Occipital lobe (tissue), 2 donors: ENCODE data around the gene LMOD2. TPM values are rescaled to one million over a fixed set of nuclear protein-coding genes. Genes with fewer than 3 reads are reported as not detected.

ENCODE experiments used
- DNase-seq: peaks from one replicate; lab custom pipeline; 2025; lab: John Stamatoyannopoulos, UW
- total RNA-seq: library from RNA; depleted of rRNA; stranded (reverse); fragments of >200 nt; gene quantifications from one replicate; pipeline ENCODE4 v1.2.3, GENCODE V29; 2014

Gene LMOD2
- total RNA-seq, 1 donor from 2014 or later = not detected

DNA sequence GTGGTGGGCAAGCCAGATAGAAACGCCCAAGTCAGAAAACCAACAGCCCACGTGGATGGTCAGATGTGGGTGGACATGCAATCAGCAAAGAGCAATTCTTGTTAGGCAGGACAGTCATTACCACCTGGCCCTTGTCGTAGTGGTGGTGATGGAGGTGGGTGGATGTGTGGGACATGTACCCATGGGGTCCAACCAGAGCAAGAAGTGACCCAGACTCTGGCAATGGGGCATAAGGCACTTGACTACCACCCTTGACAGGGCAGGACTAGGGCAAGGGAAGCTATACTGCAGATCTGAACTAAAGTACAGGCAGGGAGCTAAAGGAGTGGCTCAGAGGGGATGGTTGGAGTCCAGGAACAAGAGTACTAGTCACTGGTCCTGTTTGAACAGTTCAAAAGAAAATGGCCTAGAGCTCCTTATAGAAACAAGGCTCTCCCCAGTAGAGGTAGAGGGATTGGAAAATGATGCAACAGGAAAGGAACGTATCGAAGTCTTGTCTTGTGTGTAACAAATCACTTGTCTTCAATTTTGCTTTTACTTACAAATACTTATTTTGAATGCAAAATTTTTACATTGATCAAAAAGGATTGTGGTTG is 17.6 kb downstream of the LMOD2 start:
- no peak for DNase-seq

DNA sequence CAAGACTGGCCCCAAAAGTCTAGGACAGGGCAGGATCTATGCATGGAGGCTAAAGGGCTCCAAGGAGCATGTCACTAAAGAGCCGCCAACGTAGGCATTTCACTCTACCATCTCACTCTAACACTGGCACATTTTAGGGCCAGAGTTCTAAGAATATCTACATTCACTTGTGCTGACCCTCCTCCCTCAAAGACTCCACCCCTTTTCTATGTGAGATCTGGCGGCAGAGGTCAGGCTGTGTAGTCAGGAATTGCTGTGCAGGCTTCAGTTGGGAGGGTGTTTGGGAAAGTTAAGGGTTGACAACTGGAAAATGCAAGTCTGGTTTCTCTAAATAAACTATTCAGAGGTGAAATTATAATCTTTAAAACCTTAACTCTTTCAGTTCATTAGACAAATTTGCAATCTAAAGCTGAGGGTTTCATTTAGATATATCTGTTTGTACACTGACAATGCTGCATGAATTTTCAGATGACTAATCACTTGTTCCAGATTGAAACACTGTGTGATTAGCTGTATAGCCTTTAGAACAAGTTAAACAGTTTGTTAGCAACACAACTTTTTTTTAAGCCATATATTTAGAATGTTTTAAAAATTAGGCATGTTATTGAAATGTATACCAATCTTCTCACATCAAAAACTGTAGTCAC is 18.2 kb downstream of the LMOD2 start:
- no peak for DNase-seq

DNA sequence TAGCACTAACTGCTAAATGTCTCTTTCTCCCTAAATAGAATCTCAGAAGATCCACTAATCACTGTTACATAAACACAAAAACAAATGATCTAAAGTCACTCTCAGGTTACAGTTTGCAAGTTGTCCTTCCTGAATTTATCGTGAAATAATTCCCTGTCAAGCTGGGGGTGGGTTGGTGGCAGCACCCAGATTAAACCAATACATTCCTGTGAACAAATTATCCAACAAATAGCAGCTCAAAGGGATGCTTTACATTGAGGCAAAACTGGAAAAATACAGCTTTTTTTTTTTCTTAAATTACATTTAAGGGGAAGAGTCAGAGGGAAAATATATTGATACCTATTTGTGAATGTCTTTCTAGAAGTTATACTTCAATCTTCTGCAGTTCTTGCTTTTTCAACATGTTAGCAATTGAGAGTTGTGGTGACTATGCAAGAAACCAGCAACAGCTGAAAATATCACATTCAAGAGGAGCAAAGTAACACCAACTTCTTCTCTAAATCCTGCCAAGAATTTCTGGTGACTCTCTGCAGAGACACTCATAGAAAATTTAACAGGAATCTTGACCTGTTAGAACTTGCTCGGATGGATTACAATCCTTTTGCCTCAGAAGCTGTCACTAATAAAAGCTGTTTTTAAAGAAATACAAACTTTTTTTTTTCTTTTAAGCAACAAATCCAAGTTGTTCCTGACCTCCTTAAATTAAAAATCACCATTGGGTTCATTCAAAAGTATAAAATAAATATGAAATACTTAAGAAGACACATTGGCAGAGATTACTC is 18.9 kb downstream of the LMOD2 start:
- DNase-seq = no peak

DNA sequence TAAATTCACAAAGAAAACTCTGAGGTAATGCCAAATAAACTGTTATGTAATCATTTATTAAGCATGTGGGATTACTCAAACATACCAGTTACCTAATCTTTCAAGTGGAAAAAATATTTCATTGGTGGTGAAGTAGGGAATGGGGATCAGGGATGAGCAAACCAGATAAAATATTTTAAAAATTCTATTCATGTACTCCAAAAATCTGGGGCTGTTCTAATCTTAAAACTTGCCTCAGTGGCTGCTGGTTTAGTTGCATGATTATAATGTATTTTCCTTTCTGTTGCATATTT is 19.5 kb downstream of the LMOD2 start:
- no peak for DNase-seq

DNA sequence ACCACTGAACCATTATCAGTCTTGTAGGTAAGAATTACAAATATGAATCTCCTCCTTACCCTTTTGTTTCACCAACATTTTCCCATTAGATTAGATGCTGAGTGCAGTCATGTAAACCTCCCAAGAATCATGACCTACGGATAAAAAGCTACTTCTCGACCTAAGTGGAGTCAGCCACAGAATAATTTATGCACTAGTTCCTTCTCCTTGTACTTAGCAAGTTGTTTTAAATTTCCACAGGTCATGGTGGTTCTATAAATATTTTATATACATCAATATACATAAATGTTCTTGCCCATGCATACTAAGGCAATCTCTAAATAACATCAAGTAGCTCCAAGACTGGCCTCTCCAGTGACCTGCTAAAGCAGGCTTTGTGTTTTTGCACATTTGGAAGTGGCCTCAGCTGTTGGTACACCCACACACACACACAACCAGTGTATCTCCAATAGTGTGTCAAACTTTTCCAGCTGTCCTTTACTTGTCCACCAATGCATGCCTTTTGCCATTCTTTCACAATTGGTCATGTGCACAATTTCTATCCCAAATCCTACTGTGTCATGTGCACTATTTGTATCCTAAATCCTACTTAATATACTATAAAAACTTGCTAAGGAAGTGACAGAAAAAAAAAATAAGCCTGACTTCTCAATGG is 21.5 kb downstream of the LMOD2 start:
- no peak for DNase-seq

DNA sequence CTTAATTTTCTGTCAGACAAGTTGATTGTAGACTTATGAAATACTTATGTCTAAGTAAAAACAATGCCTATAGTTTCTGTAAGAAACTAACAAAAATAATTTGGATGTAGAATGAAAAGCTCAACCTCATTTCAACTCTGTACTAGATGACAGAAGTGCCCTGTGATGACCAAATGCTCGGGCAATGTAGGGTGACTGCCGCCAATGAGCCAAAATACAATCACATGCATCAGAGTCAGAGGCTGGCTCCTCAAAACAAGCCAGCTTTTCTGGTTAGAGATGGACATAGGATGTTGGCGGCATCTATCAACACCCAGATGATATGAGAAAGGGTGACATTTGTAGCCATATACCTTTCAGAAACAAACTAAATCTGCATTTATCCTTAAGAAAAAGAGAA is 23.9 kb downstream of the LMOD2 start:
- no peak for DNase-seq

DNA sequence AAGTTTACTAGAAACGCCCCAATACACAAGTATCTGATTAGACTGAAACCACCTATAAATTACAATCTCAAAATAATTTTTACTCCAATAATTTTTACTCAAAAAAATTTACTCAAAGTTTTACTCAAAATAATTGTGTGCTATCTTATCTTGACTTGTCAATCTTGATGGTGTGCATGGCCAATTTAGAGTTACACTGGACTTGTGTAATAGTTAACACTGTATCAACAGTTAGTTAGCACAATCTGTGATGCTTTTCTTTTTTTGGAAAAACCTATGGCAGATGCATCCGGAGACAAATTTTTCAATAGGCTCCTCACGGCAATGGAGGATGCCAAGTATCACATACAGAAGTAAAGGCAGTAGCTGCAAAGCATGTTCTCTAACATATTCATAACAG is 24.9 kb downstream of the LMOD2 start:
- no peak for DNase-seq

DNA sequence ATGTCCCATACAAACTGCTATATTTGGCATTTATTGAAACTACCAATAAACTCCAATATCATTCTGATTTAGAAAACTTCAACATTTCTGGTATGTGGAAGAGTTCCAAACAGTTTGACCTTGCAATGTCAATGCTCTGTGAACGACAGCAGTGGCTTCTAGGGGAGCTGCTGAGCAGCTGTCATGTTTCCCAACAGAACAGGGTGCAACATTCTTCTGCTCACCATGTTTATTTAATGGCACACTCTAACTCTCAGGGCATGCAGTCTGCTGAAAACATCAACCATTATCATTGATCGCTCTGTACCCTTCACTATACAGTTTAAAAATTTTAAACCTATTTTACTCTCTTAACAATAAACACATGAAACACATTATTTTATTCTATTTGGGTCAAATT is 25.9 kb downstream of the LMOD2 start:
- no peak for DNase-seq

DNA sequence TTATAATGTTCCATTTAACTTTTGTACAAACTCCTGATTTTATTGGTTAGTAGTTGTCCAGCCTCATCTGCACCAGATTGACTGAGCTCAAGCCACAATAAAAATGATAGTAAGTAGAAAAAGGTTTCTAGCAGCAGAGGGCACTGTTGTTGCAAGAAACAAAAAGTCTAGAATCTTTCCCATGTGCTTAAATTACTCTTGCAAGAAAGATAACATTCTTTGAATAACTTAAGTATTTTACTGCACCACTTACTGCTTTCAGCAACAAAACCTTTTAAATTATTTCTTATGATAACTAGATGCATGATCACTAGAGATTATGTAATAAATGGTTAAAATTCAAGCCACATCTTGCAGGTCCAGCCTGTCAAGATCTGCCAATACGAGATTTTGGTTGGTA is 27.0 kb downstream of the LMOD2 start:
- no peak for DNase-seq

DNA sequence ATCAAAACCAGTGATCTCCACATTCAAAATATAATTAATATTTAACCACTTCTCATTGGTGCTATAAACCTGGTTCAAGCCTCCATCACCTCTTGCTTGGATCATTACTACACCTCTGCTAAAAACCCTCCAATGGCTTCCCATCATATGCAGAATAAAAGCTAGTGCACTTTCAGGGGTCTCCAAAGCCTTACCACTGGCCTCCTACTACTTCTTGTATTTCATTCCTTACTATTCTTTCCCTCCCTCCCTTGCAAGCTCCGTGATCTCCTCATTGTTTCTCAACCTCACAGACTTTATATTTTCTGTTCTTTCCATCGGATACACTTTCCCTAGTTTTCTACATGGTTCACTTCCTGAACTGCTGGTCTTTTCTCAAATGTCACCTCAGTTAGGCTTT is 31.5 kb downstream of the LMOD2 start:
- no peak for DNase-seq

DNA sequence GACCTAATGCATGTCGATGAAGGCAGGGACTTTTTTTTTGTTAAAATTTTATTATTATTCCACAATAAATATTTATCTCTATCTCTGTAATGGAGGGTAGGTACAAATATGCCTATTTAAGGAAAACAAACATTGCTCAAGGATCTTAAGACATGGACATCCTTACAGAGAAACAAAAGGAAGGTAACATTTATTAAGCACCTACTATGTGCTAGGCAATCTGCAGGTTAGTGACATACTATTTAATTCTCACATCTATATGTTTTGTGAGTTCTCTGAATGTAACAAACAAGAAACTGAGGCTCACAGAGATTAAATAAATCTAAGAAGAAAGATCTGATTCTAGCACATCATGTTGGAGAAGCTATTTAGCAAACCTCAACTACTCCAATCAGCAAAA is 32.1 kb downstream of the LMOD2 start:
- no peak for DNase-seq

DNA sequence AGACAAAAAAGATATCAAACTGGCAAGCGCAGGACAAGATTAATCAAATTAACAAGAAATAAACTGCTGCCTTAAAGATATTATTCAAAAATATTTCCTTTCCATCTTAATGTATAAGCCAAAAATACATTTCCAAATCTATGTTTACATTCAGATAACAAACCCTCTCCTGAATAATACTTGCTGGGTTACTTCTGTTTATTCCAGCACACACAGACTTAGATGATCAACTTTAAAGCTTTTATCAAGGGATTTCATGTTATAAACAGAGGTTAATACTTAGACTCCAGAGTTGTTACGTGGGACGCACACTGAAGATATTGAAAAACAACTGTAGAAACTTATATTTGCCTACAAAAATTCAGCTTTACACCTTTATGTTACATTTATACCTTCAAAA is 33.6 kb downstream of the LMOD2 start:
- DNase-seq = no peak

DNA sequence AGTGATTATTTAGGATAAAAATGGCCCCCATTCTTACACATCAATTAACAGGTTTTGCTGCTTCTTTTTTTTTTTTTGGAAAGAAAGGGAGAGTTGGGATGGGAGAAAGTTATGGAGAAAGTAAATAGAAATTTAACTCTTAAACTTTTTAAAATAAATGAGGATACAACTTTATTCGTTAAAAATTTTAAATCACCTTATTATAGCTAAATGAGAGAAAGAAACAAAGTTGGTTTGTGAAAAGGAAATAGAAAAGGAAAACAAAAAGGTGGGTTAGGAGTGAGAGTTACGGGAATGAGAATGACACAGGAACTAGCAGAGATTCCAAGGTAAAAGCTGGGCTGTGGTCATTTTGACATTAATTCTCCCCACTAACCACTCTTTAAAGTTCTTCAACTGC is 34.9 kb downstream of the LMOD2 start:
- DNase-seq = no peak

DNA sequence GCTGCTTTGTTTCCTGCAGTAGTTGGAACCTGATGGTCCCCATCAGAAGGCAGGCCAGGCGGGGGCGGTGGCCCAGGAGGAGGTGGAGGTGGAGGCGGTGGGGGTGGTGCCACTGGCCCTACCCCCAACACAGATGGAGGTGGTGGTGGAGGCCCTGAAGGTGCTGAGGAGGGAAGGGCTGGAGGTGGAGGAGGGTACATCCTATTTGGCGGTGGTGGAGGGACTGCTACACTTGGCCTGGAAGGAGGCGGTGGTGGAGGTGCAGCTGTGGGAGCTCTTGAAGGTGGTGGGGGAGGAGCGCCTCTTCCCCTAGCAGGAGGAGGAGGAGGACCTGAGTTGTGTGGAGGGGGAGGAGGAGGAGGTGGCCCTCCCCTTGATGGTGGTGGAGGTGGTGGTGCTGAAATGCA is 36.8 kb downstream of the LMOD2 start:
- no peak for DNase-seq

DNA sequence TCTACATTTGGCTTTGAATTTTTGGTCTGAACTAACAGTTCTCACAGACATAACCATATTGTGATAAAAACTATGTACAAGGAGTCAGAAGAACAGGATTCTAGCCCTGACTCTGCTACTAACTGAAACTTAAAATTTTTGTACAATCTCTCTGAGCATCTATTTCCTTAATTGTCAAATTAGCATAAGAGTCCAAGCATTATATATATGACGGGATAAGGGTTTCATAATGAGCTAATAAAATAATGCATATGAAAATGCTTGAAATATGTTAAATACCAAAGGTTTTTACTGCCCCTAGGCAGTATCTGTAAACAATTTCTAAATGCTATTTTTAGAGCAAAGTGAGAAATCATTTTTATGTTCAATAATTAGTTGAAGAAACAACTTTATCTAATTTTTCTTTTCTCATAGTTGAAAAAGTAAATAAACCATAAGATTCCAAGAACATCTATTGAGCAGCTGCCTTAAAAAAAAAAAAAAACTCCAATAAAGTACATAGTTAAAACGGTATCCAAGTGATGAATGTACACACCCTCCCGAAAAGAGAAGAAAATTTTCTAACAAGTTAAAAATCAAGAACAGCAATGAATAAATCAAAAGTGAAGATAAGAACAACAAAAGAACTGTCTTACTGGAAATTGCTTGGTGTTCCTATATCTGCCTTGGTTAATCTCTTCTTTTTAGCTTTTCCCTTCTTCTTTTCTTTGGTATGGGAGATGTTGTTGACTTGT is 40.4 kb downstream of the LMOD2 start:
- no peak for DNase-seq

DNA sequence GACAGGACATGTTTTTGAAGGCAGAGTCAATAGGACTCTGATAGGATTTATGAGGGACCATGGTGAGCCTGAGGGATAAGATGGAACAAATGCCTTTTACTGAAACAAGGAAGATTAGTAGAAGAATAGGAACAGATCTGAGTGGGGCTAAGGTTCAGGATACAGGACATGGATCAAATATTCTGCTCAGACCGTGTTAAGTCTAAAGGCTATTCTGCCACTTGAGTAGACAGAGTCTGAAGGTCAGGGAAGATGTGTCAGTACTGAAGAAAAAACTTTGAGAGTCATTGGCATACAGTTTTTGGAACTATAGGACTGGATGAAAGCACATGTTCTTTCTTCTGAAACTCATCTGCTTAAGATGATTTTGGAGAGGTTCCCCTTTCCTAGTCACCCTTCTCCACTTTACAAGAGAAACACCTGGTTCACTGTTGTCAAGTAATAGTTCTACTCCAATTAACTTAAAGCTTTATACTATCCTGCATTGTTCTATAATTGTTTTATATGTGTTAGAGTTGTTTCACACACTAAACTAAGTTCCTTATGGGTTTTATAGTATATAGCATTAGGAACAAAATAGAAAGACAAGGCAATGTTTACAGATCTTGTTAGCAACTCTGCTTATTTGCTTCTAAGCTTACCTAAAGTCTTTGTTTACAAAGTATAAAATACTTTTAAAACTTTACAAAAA is 49.7 kb downstream of the LMOD2 start:
- no peak for DNase-seq

DNA sequence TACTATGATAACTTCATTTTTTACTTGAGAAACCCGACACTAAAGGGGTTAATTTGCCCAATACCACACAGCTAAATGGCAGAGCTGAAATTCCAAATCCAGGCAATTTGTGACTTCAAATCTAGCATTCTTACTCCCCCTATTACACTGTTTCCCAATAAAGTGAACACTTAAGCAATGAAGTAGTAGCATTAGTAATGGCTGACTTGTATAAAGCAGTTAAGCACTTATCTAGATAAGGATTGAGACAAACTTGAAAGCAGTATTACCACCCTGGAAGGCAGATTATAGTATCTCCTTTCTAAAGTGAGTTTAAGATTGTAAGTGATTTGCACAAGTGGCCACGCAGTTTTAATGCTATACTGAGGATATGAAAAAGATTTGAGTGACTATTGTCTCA is 53.9 kb downstream of the LMOD2 start:
- no peak for DNase-seq

DNA sequence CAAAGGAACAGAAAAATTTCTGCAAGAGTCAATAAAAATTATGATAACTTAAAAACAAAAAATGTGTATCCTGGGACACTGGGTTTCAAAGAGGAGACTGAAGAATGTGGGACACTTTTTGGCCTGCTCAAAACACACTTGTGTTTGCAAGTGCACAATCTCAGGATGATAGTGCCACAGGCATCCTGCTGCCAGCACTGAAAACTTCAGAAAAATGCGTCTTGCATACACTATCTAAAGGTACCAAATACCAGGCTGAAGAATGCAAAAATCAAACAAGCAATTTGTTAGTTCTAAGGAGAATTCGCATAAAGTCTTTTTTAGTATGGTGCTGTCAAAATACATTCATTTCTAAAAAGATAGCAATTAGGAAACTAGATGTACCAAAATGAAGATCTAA is 55.0 kb downstream of the LMOD2 start:
- DNase-seq = no peak

DNA sequence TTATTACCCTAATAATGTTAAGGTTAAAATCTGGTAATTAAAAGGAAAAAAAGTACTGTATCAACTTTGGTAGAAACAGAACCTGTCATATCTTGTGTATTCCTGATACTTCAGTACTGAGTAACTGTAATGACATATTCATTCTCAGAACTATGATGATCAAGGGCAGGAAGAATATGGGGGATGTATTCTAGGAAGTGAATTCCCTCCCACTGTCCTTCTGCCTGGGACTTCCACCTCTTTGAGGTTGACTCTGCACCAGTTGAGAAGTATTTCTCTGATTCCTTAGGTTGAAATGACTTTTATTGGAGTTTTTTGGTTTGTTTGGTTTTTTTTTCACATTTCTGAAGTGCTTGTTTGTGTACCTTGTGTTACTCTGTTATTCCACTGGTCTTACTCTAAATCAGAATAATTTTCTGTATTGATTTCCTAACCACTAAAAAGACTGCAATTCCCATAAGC is 56.2 kb downstream of the LMOD2 start:
- no peak for DNase-seq

DNA sequence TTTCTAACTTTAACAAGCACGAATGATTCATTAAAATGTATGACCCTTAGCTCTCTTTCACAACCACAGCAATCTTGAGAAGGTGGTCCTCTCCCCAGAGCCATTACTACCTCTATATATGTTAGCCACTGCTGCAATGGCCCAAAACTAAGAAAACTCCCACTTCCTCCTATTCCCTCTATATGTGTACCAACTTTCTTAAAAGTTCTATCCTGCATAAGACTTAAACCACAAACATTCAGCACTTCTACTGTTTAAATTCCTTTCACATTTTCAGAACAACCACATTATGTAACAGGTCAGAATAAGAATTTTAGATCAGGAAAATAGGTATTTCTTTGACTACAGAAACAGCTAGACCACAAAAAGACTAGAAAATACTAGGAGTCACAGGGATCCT is 57.0 kb downstream of the LMOD2 start:
- DNase-seq = no peak
